ENCODE measurements around the gene EEF1A2.
"Not testable (repeated sequence)": the region's sequence is repeated elsewhere in the genome, so short reads cannot be mapped to it uniquely, and the experiment has no call there.

The EEF1A2 gene

DNA sequence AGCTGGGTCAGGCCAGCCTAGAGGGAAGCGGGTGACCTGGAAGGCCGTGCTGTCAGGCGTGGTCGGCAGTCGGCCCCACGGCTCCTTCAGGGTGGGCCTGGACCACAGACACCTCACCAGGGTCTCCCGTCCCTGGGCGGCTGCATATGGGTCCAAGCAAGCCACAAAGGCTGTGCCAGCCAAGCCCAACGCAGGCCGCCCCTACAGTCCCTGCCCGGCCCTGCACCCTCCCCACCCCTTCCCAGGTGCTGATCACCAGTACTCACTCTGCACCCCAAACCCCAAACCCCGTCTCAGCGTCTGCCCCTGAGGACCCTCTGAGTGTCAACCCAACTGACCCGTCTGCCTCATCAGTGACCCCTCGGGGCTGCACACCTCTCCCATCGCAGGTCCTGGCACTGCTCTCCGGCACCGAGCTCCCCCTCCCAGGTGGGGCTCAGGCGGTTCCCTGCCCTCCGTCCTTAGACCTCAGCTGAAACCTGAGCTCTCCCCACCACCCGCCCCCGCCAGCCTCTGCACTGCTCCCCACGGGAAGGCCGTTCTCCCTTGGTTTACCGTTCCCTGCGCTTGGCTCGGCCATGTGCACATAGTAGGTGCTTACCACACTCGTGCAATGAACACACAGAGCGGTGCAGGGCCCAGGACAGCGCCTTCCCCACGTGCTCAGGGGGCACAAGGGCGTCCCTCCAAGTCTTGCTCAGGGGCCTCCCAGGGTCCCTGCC, 20.2 kb upstream of the EEF1A2 start:
- peaks cover 20% of the 10 kb centered on the region for H3K36me3 ChIP-seq (ENCODE audit: insufficient read depth, low read length)
- peaks cover 9% of the 10 kb centered on the region; the same call in 1 of the 2 replicates for H3K9me3 ChIP-seq (ENCODE audit: insufficient read depth, low read depth, low read length)
- peak overlapping the region; percentile 95 for H3K4me3 ChIP-seq (ENCODE audit: low read length)
- H3K4me1 ChIP-seq (ENCODE audit: insufficient read depth, low read length): 0 out of 2 replicates have a peak, but pooled peaks cover 9% of the 10 kb centered on the region
- H3K9ac ChIP-seq (ENCODE audit: low read depth, low read length): peak overlapping the region; percentile 73
- 56% methylated on average over 32 of the region's 32 CpGs for WGBS
- no peak overlapping the region for H3K27ac ChIP-seq (ENCODE audit: low read depth, low read length)
- peaks cover 14% of the 10 kb centered on the region for H3K27me3 ChIP-seq (ENCODE audit: insufficient read depth, low read length)

DNA sequence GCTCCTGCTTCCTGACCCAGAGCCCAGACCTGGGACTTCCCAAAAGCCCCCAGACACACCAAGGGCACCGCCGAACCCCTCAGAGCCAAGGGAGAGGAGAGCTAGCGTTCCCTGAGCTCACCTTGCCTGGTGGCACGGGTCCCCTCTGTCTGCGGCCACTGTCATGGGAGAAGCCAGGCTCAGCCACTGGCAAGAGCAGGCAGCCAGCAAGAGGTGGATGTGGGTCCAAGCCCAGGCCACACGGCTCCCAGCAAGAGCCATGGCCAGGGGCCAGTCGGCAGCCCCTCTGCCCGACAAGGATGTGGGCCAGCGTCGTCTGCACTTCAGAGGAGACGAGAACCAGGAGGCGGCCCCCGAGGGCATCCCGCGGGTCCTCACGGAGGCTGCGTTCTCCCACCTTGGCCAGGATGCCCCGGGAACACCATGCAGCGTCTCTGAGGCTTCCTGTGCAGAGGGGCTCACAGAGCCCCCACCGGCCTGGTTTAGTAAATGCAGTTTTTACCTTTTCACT, 19.5 kb upstream of the EEF1A2 start:
- Histone ChIP-seq H3K27me3 (ENCODE audit: insufficient read depth, low read length) (peaks cover 14% of the 10 kb centered on the region), H3K36me3 (ENCODE audit: insufficient read depth, low read length) (peaks cover 15% of the 10 kb centered on the region), H3K9ac (ENCODE audit: low read depth, low read length) (no peak overlapping the region), H3K4me3 (ENCODE audit: low read length) (no peak overlapping the region), H3K9me3 (ENCODE audit: insufficient read depth, low read depth, low read length) (0 out of 2 replicates have a peak, but pooled peaks cover 5% of the 10 kb centered on the region), H3K4me1 (ENCODE audit: insufficient read depth, low read length) (0 out of 2 replicates have a peak, but pooled peaks cover 9% of the 10 kb centered on the region), H3K27ac (ENCODE audit: low read depth, low read length) (no peak overlapping the region)
- WGBS: 56% methylated on average over 20 of the region's 20 CpGs

DNA sequence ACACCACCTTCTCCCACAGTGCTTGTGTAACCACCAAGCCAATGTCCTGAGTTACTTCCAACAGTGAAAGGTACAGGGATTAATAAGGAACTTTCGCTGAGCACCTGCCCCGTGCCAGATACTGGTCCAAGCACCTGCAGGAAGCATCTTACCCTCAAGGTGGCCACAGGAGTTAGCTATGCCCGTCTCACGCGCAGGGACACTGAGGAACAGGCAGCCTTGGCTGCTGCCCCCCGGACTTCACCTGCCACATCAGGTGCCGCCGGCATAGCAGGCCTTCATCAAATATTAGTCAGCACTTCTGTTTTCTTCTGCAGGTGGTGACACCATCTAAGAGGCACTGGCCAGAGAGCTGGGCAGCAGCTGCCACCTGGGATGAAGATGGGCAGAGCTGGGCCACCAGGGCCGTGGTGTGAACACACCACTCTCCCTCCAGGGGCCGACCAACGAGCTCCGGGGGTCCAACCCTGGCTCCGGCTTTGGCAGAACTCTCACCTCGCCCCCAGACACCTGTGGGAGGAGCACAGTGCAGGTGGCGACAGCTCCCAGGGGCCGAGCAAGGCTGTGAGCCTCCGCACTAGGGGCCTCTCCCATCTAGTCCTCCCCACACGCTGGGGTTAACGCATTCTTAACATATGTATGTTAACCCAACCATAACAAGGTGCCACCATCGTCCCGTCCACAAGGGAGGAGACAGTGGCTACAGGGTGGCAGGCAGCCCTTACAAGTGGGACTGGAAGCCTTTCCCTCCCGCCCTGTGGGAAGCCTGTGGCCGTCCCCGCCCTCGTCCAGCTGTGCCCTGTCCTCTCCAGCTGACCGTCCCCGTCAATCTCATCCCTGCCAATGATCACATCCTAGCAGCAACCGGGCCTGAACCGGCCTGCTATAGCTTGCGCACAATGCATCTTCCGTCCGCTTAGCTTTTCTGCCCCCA, 18.8 kb upstream of the EEF1A2 start:
- H3K9ac ChIP-seq (ENCODE audit: low read depth, low read length): no peak overlapping the region
- H3K4me3 ChIP-seq (ENCODE audit: low read length): no peak overlapping the region
- H3K36me3 ChIP-seq (ENCODE audit: insufficient read depth, low read length): peaks cover 8% of the 10 kb centered on the region
- H3K4me1 ChIP-seq (ENCODE audit: insufficient read depth, low read length): 0 out of 2 replicates have a peak, but pooled peaks cover 9% of the 10 kb centered on the region
- peaks cover 14% of the 10 kb centered on the region for H3K27me3 ChIP-seq (ENCODE audit: insufficient read depth, low read length)
- 89% methylated on average over 32 of the region's 32 CpGs for WGBS
- no peaks in the 10 kb centered on the region for H3K9me3 ChIP-seq (ENCODE audit: insufficient read depth, low read depth, low read length)
- H3K27ac ChIP-seq (ENCODE audit: low read depth, low read length): no peak overlapping the region

DNA sequence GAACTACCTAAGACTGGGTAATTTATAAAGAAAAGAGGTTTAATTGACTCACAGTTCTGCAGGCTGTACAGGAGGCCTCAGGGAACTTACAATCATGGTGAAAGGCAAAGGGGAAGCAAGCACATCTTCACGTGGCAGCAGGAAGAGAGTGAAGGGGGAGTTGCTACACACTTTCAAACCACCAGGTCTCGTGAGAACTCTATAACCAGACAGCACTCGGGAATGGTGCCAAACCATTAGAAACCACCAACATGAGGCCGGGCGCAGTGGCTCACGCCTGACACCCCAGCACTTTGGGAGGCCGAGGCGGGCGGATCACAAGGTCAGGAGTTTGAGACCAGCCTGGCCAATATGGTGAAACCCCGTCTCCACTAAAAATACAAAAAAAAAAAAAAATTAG, 15.6 kb upstream of the EEF1A2 start:
- not testable (repeated sequence) for H3K9ac ChIP-seq (ENCODE audit: low read depth, low read length); H3K36me3 ChIP-seq (ENCODE audit: insufficient read depth, low read length); H3K4me1 ChIP-seq (ENCODE audit: insufficient read depth, low read length); H3K9me3 ChIP-seq (ENCODE audit: insufficient read depth, low read depth, low read length); H3K4me3 ChIP-seq (ENCODE audit: low read length); H3K27ac ChIP-seq (ENCODE audit: low read depth, low read length)
- peaks cover 10% of the 10 kb centered on the region for H3K27me3 ChIP-seq (ENCODE audit: insufficient read depth, low read length)
- WGBS: 84% methylated on average over 10 of the region's 10 CpGs

DNA sequence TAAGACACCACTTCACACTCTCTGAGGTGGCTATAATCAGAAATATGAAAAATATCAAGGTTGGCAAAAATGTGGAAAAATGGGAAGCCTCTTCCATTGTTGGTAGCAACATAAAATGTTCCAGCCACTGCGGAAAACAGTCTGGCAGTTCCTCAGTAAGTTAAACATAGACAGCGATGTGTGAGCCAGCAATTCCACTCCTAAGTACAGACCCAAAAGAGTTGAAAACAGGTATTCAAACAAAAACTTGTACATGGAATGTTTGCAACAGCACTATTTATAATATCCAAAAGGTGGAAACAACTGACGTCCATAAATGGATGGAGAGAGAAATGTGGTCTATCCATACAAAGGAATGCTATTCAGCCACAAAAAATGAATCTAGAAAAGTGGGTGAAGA, 14.3 kb upstream of the EEF1A2 start:
- no peaks in the 10 kb centered on the region for H3K27me3 ChIP-seq (ENCODE audit: insufficient read depth, low read length)
- H3K9me3 ChIP-seq (ENCODE audit: insufficient read depth, low read depth, low read length): no peaks in the 10 kb centered on the region
- no peak overlapping the region for H3K27ac ChIP-seq (ENCODE audit: low read depth, low read length)
- 88% methylated on average over 3 of the region's 3 CpGs for WGBS
- H3K36me3 ChIP-seq (ENCODE audit: insufficient read depth, low read length): no peaks in the 10 kb centered on the region
- H3K4me3 ChIP-seq (ENCODE audit: low read length): no peak overlapping the region
- H3K9ac ChIP-seq (ENCODE audit: low read depth, low read length): no peak overlapping the region
- 0 out of 2 replicates have a peak, but pooled peaks cover 2% of the 10 kb centered on the region for H3K4me1 ChIP-seq (ENCODE audit: insufficient read depth, low read length)

DNA sequence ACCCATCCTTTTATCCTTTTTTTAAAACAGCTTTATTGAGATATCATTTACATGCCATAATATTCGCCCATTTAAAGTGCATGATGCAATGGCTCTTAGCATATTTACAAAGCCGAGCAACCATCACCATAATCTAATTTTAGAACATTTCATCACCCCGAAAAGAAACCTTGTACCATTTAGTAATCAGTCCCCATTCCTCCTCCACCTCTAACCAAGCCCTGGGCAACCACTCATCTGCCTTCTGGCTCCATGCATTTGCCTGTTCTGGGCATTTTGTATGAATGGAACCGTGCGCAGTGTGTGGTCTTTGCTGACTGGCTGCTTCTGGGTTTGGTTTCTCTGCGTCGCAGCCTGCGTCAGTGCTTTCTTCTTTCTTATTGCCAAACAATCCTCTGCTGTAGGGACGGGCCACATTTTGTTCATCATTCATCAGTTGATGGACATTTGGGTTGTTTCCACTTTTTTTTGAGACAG, 10.2 kb upstream of the EEF1A2 start:
- WGBS: 92% methylated on average over 9 of the region's 9 CpGs
- Histone ChIP-seq H3K27me3 (ENCODE audit: insufficient read depth, low read length) (no peaks in the 10 kb centered on the region), H3K4me1 (ENCODE audit: insufficient read depth, low read length) (no peaks in the 10 kb centered on the region), H3K9me3 (ENCODE audit: insufficient read depth, low read depth, low read length) (no peaks in the 10 kb centered on the region), H3K9ac (ENCODE audit: low read depth, low read length) (no peak overlapping the region), H3K27ac (ENCODE audit: low read depth, low read length) (no peak overlapping the region), H3K4me3 (ENCODE audit: low read length) (no peak overlapping the region), H3K36me3 (ENCODE audit: insufficient read depth, low read length) (no peaks in the 10 kb centered on the region)

DNA sequence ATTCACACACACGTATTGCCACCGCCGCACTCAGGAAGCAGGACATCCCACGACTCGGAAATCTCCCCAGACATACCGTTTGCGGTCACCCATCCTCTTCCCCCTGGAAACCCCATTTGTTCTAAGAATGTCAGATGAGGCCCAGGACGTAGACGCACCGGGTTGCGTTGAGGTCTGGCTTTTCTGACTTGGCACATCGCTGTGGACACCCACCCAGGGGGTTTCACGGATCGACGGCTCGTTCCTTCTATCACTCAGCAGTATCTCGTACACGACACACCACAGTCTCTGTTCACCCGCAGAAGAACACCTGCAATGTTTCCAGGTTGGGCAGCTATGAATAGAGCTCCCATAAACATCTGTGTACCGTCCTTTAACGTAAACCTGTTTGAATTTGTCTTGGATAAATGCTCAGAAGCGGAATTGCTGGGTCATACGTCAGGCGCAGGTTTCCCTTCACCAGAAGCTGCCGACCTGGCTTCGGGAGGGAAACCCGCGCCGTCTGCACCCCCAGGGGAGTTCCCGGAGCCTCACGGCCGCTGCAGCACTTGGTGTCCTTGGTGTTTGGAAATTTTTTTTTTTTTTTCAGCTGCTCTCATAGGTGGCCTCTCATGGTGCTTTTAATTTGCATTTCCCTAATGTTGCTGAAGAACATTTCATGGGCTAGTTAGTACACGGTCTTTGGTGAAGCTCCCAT, 9.3 kb upstream of the EEF1A2 start:
- peaks cover 4% of the 10 kb centered on the region; the same call in 1 of the 2 replicates for H3K27me3 ChIP-seq (ENCODE audit: insufficient read depth, low read length)
- H3K4me1 ChIP-seq (ENCODE audit: insufficient read depth, low read length): no peaks in the 10 kb centered on the region
- no peaks in the 10 kb centered on the region for H3K9me3 ChIP-seq (ENCODE audit: insufficient read depth, low read depth, low read length)
- no peak overlapping the region for H3K4me3 ChIP-seq (ENCODE audit: low read length)
- H3K9ac ChIP-seq (ENCODE audit: low read depth, low read length): no peak overlapping the region
- 94% methylated on average over 32 of the region's 33 CpGs for whole genome bisulfite sequencing
- H3K27ac ChIP-seq (ENCODE audit: low read depth, low read length): no peak overlapping the region
- no peaks in the 10 kb centered on the region for H3K36me3 ChIP-seq (ENCODE audit: insufficient read depth, low read length)

DNA sequence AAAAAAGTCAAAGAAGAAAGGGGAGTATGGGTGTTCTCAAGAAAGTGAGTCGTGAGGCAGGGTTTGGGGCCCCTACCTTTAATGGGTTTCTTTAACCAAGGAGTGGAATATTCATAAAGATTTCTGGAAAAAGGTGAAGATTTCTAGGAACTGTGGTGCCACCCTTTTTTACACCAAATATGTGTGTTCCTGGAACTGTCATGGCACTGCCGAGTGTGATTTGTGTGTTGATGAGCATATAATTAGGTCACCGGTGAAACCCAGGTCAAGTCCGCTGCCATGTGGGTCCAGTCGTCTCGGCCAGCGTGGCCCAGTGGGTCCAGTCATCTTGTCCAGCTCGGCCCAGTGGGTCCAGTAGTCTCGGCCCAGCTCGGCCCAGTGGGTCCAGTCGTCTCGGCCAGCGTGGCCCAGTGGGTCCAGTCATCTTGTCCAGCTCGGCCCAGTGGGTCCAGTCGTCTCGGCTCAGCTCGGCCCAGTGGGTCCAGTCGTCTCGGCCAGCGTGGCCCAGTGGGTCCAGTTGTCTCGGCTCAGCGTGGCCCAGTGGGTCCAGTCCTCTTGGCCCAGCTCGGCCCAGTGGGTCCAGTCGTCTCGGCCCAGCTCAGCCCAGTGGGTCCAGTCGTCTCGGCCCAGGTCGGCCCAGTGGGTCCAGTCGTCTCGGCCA, 8.3 kb upstream of the EEF1A2 start:
- Histone ChIP-seq H3K27ac (ENCODE audit: low read depth, low read length) (no peak overlapping the region), H3K4me3 (ENCODE audit: low read length) (no peak overlapping the region), H3K9ac (ENCODE audit: low read depth, low read length) (no peak overlapping the region), H3K27me3 (ENCODE audit: insufficient read depth, low read length) (peaks cover 4% of the 10 kb centered on the region; the same call in 1 of the 2 replicates), H3K4me1 (ENCODE audit: insufficient read depth, low read length) (no peaks in the 10 kb centered on the region; the same call in 1 of the 2 replicates), H3K9me3 (ENCODE audit: insufficient read depth, low read depth, low read length) (no peaks in the 10 kb centered on the region), H3K36me3 (ENCODE audit: insufficient read depth, low read length) (no peaks in the 10 kb centered on the region)
- 91% methylated on average over 30 of the region's 30 CpGs for WGBS

DNA sequence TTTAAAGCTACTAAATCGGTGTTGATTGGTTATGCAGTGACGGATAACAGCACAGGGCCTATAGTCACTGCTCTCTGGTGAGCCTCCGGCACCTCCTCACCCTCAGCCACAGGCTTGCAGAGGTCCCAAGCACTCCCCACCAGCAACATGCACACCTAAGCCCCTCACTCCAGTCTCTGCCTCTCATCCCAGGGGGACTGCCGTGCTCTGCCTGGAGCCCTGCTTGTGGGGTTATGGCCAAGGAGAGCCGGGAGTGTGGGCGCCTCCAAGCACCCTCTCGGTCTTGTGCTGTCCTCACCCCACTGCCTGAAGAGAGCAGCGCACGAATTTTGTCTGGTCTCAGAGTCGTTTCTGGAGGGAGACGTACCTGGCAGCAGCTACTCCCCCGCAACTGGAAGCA, 6.8 kb upstream of the EEF1A2 start:
- Histone ChIP-seq H3K36me3 (ENCODE audit: insufficient read depth, low read length) (no peaks in the 10 kb centered on the region), H3K27me3 (ENCODE audit: insufficient read depth, low read length) (peaks cover 9% of the 10 kb centered on the region), H3K4me3 (ENCODE audit: low read length) (no peak overlapping the region), H3K4me1 (ENCODE audit: insufficient read depth, low read length) (no peaks in the 10 kb centered on the region; the same call in 1 of the 2 replicates), H3K27ac (ENCODE audit: low read depth, low read length) (no peak overlapping the region), H3K9ac (ENCODE audit: low read depth, low read length) (no peak overlapping the region), H3K9me3 (ENCODE audit: insufficient read depth, low read depth, low read length) (no peaks in the 10 kb centered on the region)
- 89% methylated on average over 12 of the region's 12 CpGs for WGBS

DNA sequence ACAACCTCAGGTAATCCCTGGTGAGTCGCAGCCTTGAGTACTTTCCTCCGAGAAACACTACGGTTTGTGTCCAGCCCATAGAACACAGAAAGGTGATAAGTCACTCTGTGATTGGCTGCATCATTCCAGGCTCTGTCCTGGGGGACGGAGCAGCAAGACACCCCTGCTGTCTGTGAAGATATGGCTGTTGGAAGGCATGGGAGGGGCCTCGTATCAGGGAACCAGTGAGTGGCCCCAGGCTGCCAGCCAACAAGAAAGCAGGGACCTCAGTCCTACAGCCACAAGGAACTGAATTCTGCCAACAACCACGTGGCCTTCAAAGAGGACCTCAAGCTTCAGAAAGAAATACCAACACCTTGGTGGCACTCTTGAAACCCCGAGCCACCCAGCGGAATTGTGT, 6.4 kb upstream of the EEF1A2 start:
- Histone ChIP-seq H3K27me3 (ENCODE audit: insufficient read depth, low read length) (peaks cover 14% of the 10 kb centered on the region), H3K36me3 (ENCODE audit: insufficient read depth, low read length) (no peaks in the 10 kb centered on the region), H3K4me3 (ENCODE audit: low read length) (no peak overlapping the region), H3K9me3 (ENCODE audit: insufficient read depth, low read depth, low read length) (no peaks in the 10 kb centered on the region), H3K4me1 (ENCODE audit: insufficient read depth, low read length) (no peaks in the 10 kb centered on the region; the same call in 1 of the 2 replicates), H3K27ac (ENCODE audit: low read depth, low read length) (no peak overlapping the region), H3K9ac (ENCODE audit: low read depth, low read length) (no peak overlapping the region)
- 86% methylated on average over 8 of the region's 8 CpGs for WGBS
